Stimulated activated CD8-positive, alpha-beta memory T cell treated with anti-CD3 and anti-CD28 coated beads, Interleukin-7, amount 100 ng/mL, for 1 hour (primary cell): Measurements from ENCODE around the gene HSP90B1.

Source experiments
- DNase-seq, 2 donors: peaks; one replicate each; pipeline ENCODE4 v3.0.0-alpha.2; 2020; ENCODE audit warnings: low read depth in 2 of 2

HSP90B1 gene

DNA sequence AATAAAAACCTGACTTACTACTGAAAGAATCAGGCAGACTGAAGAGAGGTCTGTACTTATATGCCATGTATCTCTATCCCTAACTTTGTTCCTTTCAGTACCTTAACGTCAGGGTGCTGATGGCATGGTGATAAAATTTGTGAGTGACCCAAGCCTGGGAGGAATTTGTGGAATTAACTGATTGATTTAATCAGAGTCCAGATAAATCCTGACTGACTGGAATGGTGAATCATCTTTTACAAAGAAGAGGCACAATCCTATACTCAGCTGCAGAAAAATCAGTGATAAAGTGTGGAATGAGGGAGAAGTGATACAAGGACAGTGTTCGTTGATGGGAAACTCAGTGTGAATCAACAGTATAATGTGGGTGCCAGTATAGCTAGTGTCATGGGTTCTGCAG is 39.2 kb downstream of the HSP90B1 start:
- no peak for DNase-seq

DNA sequence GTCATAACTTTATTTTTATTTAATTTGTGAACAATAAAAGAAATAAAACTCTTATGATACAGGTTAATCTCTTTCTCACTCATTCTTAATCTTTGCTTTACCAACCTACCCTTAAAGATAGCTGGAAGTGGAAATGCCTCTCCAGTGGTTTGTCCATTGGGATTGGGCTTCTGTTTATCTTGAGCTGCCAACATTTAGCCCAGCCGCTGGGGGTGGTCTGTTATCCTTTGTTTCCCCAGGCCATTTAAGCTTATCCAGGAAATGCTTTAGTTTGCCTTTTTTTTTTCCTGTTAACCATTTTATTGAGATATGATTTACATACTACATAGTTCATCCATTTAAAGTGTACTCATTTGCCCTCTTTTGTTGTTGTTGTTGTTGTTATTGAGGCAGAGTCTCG is 43.7 kb downstream of the HSP90B1 start:
- no peak for DNase-seq

DNA sequence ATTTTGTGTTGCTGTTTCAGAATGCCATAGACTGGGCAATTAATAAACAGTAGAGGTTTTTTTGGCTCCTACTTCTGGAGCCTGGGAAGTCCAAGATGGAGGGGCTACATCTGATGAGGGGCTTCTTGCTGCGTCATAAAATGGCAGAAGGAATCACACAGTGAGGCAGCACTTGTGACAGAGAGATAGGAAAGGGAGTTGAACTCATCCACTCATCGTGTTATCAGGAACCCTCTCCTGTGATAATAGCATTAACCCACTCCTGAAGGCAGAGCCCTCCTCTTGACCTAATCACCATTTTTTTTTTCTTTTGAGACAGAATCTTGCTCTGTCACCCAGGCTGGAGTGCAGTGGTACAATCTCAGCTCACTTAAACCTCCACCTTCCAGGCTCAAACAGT is 45.2 kb downstream of the HSP90B1 start:
- no peak for DNase-seq

DNA sequence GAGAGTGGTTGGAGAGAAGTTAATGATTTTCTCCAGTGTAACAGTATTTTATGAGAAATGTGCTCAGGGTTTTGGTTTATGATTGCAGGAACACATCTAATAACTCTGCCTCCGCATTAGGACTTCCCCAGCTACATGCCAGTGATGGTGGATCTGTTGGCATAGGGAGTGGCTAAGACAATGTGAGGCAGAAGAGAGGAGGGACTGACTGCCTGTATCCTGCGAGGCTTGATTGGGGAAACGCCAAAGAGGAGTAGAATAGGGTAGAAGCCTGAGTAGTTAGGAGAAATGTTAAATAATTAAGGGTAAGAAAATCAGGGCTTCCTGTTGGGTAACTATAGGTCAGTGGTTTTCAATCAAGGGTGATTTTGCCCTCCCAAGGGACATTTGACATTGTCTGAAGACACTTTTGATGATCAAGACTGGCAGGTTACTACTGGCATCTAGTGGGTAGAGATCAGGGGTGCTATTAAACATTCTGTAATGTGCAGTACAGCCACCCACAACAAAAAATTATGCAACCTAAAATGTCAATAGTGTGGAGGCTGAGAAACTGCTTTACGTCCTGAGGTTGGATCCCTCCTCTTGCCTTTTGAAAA is 48.3 kb downstream of the HSP90B1 start:
- no peak for DNase-seq

DNA sequence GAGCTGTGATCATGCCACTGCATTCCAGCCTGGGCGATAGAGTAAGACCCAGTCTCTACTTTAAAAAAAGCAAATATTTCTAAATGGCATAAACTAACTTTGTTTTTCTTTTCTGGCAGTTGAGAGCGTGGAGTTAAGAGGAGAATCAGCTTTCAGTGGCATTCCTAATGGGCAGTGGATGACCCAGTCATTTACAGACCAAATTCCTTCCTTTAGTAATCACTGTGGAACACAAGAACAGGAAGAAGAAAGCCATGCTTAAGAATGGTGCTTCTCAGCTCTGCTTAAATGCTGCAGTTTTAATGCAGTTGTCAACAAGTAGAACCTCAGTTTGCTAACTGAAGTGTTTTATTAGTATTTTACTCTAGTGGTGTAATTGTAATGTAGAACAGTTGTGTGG is 56.6 kb downstream of the HSP90B1 start:
- DNase-seq, result no peak

DNA sequence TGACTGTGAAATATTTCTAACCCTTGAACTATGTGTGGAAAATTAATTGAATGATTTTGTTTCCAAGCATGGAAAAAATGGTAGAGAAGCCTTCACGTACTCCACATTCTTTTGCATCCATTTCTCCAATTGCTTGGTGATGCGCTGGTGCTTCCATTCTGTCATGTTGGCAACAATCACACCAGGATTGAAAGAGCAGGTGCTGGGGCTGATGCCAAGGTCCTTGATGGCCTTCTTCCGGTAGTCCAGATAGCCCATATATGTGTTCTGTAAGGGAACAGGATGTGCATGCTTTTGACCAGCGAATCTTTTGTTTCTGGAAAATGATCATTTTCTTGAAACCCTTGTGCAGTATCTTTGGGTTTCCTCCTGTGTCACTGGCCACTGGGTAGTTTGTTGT is 64.0 kb downstream of the HSP90B1 start:
- DNase-seq, result no peak

DNA sequence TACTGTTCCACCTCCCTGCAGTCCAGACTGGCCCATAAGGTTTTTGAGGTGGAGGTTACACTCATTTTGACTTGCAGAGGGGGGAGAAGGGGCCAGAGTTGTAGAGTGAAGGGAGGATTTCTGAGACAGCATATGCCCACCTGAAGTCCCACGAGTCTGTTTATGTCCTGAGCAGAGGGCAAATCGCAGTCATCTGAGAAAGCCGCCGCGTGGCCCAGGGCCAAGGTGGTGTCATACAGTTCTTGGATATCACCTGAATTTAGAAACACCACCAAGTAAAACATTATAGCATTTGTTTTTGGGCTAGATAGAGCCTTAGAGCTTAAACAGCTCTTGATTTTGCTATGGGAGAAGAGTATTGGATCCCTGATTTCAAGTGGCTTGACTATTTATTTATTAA is 66.4 kb downstream of the HSP90B1 start:
- DNase-seq, result no peak

DNA sequence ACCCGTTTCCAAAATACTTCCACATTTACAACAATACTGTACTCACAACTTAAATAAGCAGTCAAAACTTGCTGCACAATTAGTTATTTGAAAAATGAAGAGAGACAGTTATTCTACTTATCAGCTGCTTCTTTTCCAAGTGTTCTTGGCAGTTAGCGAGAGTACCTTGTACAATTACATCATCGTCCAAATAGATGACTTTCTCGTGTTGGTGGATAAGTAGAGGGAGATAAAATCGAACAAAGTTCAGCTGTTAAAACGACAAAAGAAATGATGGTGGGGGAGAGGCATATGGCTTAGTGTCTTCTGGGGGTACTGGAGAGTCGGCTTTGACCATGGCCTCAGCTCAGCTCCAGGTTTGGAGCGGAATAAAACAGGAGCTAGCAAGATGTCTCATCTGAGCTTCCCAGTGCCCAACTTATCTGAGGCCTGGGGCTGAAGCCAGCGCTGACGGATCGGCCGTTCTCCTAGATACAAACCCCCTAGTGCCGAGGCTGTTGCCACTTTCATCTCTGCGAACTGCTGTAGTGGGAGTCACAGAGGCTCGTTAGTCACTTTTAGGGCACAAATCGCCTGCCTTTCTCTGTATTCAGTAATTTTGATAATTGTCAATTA is 67.2 kb downstream of the HSP90B1 start:
- no peak for DNase-seq
